Measurements from ENCODE around the gene DRD4.

Gene DRD4

DNA sequence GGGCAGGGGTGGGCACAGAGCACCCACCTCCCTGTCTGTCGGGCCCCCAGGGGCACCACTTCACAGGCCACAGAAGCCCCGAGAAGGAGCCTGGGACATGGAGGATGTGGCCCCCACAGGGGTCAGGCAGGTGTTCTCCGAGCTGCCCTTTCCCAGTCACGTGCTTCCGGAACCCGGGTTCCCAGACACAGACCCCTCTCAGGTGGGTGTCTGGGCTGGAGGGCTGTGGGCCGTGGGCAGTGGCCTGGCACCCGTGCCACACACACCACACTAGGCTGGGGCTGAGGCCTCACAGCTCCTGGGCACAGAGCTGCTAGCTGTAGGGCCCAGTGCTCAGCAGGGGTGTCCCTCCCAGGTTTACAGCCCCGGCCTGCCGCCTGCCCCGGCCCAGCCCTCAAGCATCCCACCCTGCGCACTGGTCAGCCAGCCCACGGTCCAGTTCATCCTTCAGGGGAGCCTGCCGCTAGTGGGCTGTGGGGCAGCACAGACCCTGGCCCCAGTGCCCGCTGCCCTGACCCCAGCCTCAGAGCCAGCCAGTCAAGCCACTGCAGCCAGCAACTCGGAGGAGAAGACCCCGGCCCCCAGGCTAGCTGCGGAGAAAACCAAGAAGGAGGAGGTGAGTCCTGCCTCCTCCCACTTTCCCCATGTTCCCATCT is 26.8 kb upstream of the DRD4 start:
- no peak for DNase-seq

DNA sequence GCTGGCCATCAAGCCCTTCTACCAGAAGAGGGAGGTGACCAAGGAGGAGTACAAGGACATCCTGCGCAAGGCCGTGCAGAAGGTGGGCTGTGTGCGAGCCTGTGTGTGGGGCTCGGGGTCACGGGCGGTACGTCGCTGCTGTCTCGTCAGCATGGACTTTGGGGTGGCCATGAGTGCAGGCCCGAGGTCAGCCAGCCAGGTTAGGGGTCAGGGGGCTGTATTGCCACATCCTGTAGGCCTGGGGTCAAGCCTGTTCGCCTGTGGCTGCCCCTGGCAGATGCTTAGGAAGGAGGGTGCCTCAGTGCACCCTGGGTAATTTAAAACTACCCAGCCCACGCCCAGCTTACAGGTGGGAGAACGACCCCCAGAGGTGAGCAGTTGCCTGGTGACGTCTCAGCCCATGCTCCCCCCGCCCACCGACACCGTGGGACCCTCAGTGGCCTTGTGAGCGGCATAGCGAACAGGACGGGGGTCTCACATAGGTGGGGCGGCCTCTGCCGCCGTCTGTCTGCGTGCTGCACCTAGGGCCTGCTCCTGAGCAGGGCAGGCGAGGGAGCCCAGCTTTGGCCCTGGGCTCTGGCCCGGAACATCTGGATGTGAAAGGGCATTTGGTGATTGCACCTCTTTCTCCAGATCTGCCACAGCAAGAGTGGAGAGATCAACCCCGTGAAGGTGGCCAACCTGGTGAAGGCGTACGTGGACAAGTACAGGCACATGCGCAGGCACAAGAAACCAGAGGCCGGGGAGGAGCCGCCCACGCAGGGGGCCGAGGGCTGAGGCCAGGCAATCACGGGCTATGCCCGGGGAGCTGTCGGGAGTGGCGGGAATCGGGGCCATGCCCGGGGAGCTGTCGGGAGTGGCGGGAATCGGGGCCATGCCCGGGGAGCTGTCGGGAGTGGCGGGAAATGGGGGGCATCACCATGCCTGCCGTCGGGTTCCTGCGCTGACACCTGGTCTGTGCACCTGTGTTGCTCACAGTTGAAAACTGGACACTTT is 25.8 kb upstream of the DRD4 start:
- DNase-seq, result no peak

DNA sequence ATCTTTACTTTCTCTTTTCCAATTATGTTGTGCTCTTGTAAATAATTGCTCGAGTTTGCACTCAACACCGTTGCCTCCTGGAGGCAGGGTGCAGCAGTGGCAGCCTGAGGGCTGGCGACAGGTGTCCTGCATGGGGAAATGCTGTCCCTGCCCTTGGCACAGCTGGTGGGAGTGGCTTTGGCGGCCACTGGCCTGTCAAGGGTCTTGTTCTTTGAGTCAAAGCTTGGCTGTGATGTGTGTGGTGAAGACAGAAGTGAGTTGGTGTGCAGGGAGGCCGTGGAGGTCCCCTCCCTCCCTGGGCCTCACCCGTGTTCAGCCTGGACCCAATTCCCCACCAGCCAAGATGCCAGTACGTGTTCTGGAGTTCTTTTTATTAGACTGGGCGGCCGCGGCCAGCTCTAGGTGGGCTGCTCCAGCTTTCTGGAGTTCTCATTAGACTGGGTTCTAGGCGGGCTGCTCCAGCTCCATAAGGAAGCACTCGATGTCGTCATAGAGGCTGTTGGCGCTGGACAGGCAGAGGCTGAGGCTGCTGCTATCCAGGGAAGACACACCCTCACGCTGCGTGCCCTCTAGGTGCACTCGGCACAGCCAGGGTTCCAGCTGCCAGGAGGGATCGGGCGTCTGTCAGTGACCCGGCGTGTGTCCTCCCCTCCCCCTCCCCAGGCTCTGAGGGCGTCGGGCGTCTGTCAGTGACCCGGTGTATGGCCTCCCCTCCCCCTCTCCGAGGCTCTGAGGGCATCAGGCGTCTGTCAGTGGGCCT is 24.7 kb upstream of the DRD4 start:
- peak in 1 of 2 experiments; percentile 6 for DNase-seq

DNA sequence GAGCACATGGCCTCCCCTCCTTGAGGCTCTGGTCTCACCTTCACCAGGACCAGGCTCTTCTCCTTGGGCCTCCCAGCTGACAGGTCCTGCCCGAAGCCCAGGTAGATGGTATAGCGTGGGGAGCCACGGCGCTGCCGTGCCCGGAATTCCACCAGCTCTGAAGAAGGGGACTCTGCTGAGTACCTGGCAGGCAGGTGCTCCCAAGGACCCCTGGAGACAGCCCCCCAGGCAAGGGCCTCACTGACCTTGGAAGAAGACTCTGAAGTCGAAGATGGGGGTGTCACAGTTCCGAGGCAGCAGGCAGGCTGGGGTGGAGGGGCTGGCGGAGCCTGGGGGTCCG is 24.1 kb upstream of the DRD4 start:
- no peak for DNase-seq

DNA sequence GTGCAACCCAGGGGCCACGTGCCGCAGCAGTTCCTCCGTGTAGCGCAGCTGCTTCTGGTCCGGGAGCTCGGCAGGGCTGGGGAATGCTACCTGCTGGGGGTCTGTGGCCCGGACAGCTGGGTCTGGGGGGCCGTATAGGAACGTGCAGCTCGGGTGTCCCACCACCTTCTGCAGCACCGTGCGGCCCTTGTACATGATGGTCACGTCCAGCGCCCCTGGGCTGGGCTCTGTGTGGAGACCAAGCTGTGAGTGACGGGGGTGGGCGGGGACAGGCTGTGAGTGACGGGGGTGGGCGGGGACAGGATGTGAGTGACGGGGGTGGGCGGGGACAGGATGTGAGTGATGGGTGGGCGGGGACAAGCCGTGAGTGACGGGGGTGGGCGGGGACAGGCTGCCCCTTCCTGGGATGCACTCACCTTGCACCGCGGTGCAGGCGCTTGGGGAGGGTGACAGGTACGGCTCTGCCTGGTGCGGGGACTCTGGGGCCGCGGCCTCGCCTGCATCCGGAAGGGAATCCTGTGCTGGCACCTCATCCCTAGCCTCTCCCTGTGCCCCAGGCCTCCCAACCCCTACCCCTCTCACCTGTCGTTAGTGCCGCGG is 23.6 kb upstream of the DRD4 start:
- DNase-seq, result peak in 1 of 2 experiments; percentile 28

DNA sequence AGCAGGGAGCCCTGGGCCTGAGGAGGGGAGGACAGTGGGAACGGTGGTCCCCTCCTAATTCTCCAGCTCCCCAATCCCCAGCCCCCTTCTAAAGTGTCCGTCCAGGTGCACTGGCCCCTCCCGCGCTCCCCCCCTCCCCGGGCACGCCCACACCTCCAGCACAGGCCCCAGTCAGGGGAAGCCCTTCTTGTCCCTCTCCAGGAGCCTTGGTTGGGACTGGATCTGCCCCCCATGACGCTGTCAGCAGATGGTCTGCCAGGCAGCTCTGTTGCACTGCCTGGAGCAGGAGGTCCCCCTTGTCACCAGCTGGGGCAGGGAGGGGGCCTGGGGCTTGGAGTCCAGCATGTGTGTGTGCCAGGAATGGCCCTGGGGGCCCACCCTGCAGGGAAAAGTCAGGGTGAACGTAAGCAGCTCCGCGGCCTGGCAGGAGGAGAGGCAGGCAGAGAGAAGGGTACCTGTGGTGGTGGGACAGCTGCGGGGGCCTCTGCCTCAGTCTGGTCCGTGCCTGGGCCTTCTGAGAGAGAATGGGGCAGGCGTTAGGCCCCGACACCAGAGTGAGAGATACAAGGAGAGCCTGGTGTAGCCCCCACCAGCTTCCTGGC is 22.9 kb upstream of the DRD4 start:
- no peak for DNase-seq

DNA sequence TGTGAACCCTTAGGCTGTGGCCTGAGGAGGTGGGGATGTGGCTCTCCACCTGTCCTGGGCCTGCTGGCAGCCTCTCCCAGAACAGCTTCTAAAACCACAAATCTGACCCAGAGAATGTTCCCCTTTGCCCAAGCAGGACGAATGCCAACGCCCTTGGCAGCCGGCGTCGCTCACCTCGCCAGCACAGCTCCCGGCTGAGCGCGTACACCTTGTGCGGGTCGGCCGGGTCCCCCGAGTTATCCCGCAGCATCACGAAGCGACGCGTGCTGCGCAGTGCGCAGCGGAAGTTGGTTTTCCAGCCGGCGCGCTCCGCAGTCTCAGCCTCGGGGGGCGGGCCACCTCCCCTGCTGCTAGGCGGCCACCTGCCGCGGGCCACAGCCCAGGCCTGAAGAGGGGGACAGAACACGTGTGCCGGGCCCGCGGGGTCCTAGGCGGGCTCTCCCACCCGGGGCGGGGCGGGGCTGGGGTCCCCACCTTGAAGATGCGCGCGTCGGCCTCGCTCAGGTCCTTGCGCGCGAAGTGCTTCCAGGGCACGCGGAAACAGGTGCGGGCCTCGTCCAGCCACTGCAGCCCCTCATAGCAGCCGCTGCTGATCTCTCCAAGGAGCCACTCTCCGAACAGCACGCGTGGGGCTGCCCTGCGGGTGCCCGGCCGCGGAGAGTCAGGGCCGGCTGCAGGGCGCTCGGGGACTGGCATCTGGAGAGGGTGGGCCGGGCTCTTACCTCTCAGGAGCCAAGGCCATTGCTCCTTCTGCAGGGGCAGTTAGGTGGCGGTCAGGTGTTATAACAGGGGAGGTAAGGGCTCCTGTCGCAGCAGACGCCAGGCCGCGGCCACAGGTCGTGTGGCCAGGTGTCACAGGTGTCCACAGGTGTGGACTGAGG is 22.2 kb upstream of the DRD4 start:
- DNase-seq, result no peak

DNA sequence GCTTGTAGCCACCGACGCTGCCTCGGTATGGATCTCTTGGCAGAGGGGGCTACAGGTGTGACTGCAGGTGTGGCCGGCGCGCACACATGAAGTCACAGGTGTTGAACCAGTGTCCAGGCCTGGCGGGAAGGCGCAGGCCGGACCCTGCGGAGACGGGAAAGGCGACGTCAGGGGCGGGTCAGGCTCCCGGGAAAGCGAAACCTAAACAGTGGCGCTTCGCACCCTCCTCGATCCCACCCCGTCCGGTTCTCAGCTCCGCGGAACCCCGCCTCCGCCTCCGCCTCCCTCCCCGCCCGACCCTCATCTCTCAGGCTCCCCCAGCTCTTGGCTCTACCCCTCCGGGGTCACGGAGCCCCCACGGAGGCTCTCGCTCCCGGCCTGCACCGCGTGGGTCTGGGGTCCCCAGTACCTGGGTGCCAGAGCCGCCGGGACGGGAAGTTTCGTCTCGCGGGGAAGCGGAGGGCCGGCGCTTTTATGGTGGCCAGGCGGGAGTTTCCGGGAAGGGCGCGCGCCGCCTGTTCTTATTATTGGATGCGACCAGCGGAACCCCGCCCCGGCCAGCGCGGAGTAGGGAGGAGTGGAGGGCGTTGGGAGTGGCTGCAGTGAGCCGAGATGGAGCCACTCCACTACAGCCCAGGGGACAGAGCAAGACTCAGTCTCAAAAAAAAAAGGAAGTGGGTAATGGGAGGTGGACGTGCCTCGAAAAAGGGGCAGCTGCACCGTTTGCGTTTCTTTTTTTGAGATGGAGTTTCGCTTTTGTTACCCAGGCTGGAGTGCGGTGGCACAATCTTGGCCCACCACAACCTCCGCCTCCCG is 21.4 kb upstream of the DRD4 start, which contains the start of gene IRF7:
IRF7 (minus strand) TSS at position 447 of the 816 bp plus-strand sequence. CDS start 586 bp downstream, outside the sequence.
- DNase-seq, result peak; percentile 65 to 74

DNA sequence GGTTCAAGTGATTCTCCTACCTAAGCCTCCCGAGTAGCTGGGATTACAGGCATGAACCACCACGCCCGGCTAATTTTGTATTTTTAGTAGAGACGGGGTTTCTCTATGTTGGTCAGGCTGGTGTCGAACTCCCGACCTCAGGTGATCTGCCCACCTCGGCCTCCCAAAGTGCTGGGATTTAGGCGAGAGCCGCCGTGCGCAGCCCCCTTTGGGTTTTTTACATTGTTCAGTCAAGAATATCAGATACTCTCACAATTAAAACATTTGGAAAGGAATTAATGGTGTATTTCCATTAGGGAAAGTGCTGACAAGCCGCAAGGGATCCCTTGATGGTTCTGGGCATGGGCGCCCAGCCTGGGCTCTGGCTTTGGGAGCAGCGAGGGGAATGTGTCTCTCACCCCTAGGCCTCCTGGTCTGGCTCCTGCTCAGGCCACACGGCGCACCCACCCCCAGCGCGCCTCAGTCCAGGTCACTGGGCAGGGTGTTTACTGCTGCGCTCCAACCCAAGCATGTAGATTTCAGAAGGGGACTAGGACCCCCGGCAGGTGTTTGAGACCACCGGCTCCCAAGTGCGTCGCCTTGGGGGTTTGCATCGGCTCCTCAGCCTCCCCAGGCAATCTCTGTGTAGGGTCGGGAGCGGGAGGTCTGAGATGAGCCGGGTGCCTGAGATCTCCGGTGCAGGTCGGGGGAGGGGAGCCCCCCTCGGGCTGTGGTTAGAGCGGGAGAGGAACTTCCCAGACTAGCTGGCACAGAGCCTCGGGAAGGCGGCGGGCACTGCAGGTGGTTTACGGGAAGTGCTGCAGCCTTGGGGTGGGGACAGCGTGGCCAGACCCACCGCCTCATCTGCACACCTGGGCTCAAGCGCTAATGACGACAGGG is 20.5 kb upstream of the DRD4 start:
- DNase-seq, result no peak

DNA sequence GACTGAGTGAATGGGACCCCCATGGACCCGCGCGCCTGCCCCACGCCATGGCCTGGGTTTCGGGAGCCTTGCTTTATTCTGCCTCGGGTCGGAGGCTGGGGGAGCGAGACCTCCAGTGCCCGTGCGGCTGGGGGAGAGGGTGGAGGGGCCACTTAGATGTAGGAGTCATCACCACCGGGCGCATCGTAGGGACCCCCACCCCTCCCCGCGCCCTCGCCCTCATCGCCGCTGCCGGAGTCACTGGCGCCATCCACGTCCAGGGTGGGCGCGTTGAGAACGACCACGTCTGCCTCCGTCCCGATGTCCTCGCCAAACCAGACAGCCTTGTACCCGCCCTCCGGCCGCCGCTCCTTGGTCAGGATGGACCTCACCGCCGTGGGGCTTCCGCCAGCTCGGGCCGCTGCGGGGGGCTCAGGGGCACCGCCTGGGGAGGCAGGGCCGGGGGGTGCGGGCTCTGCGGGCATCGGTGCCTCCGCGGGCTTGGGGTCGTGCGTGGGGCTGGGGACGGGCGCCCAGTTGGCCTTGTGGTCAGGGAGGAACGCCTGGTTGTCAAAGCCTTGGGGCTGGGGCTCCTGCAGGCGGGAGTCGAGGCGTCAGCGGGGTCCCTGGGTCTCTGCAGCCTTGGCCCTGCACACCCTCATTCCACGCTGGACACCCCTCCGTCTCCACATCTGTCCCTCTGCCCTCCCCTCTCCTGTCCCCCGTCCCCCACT is 19.7 kb upstream of the DRD4 start:
- DNase-seq, result no peak

DNA sequence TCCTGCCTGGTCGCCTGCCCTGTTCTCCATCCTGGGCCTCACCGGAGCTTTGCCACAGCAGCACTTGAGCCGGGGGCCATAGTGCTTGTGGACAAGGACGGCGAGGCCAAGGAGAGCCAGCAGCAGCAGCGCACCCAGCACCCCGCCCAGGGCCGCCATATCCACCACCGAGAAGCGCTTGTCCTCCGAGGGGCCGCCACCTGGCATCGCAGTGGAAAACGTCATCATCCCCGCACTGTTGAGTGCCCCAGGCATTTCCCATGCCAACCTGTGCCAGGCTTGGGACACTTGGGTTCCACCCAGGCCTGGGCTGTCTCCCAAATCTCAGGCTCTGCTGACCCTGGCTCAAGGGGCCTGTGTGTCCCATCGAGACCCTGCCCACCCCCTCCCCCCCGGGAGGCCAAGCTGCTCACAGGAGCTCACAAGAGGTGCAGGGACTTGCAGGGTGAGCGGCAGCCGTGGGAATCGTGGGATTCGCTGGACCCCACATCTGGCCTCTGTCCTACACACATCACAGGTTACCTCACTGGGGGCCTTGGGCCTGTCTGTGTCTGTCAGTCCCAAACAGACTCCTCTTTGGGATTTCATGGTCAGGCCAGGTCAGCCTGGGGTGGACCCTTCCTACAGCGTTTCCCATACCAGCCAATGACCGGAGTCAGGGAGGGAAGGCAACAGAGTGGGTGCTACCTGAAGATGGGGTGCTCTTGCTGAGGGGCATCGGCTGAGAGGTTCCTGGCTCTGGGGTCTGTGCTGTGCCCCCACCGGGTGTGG is 19.0 kb upstream of the DRD4 start:
- no peak for DNase-seq

DNA sequence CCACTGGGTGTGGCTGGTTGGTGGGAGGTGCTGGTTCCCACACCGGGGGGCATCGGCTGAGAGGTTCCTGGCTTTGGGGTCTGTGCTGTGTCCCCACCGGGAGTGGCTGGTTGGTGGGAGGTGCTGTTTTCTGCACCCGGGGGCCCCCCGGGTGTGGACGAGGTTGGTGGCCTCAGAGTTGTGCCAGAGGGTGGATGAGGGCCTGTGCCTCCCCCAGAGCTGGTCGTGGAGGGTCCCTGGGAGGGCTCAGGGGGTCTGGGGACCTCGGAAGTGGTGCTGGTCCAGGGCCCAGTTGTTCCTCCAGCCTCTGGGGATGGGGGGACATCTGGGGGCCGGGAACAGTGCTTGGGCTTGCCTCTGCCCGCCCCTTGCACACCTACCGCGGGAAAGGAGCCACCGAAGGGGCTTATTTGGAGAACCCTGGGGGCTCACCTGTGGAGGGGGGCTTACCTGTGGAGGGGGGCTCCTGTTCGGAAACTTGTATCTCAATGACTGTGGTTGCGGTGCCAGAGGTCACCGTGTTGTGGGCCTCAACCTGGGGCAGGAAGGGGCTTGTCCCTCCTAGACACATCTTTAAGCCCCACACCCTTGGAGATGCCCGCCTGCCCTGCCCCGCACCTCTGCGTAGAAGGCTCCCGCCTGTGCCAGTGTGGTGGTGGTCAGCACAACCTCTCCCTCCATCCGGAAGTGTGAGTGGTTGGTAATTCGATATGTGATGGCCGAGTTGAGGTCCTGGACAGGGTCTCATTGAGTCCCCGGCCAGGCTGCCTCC is 18.0 kb upstream of the DRD4 start:
- no peak for DNase-seq

DNA sequence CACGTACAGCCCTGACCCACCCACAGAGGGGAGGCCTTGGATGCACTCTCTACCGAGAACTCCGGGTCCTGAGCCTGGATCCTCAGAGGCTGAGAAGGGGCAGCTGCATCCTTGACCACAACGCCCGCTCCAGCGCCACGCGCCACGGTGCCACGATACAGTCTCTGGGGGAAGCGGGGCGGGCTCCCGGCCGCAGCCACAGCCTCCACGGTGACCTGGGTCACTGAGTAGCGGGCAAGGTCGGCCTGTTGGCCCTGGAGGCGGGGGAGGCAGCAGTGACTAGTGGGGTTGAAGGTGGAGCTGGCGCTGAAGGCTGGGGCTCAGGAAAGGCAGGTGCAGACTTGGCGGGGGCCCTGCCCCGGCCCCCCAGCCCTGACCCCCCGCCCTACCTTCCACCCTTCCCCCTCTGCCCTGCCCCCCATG is 17.4 kb upstream of the DRD4 start:
- no peak for DNase-seq

DNA sequence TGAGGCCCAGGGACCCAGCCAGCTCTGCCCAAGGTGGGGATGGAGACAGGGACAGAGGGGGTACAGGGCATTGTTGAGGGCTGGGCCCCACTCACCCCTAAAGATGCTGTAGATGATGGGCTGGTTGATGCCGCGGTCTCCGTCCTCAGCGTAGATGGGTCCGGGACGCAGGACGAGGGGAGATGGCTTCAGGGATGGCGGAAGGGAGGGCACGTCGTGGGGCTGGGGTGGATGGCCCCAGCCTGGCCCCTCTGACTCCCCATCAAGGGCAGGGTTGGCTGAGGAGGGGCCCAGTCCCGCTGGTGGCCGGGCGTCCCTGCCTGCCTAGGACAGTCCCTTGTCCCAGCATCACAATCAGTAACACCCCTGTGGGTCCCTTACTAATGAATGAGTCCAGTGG is 16.9 kb upstream of the DRD4 start:
- no peak for DNase-seq

DNA sequence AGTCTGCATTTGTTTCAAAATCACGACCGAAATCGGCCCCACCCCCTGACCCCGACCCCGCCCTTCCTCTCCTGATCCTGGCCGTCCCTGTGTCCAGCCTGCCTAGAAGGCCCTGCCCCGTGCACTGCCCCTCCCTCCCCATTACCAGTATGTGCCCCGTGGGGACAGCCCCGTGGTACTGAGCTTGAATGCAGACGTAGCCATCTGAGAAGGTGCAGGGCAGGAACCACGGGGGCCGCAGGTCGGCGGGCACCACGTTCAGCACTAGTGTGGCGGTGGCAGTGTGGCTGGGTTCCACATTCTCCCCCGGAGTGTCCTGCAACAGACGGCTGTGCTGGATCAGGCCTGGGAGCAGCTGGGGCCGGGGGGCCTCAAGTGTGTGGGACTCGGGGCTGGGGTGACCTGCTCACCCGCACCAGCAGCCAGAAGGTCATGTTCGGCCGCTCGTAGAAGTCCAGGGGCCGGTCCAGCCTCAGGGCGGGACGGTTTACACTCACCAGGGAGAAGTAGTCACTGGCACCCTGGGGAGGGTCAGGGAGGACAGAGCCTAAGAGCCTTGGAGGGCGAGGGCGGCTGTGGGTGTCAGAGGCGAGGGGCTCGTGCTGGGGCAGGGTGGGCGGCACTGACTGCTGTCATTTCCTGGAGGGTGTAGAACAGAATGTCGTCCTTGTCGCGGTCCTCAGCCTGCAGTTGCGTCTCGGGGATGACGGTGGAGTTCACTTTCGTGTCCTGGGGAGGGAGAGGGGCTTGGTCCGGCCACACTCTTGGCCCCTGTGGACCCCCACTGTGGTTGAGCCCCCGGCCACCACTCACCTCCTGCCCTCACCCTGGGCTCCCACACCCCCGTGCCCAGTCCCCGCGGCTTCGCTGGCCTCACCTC is 15.9 kb upstream of the DRD4 start:
- DNase-seq, result no peak

DNA sequence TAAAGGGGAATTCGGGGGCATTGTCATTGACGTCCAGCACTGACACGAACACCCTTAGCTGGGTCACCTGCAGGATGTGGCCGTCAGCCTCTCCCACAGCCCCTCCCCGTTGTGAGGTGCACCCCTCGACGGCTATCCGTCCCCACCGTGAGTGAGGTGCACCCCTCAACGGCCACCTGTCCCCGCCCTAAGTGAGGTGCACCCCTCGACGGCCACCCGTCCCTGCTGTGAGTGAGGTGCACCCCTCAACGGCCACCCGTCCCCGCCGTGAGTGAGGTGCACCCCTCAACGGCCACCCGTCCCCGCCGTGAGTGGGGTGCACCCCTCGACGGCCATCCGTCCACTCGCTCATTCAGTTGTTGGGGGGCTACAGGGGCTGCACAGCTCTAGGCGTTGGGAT is 15.2 kb upstream of the DRD4 start:
- DNase-seq, result no peak
